Liver (tissue), 9 donors: ENCODE data around the gene RGS7. TPM values are rescaled to one million over a fixed set of nuclear protein-coding genes. Genes with fewer than 3 reads are reported as not detected.

ENCODE experiments used
- DNase-seq: peaks from one replicate; pipeline ENCODE4 v3.0.0-alpha.2; 2017; ENCODE audit warnings: low spot score
- H3K27ac ChIP-seq, 2 donors: one replicate each; pipeline ENCODE4 v1.7.0; 2013; ENCODE audit warnings: inconsistent platforms in 2 of 2, low read length in 2 of 2, control low read depth in 1 of 2, low read depth in 1 of 2, mild to moderate bottlenecking in 1 of 2
- H3K27me3 ChIP-seq, 4 donors: one replicate each; pipeline versions ENCODE4 v1.6.1 to v1.7.0; 2013; ENCODE audit warnings: low read length in 3 of 4, inconsistent platforms in 1 of 4, mild to moderate bottlenecking in 1 of 4, moderate library complexity in 1 of 4; ENCODE audit not compliant: control insufficient read depth in 4 of 4, insufficient read depth in 4 of 4
- H3K36me3 ChIP-seq, 4 donors: one replicate each; pipeline versions ENCODE4 v1.6.1 to v1.7.0; 2013; ENCODE audit warnings: low read length in 3 of 4, mild to moderate bottlenecking in 3 of 4, low read depth in 1 of 4, moderate library complexity in 1 of 4; ENCODE audit not compliant: control insufficient read depth in 4 of 4, insufficient read depth in 3 of 4
- H3K4me1 ChIP-seq, 4 donors: one replicate each; pipeline versions ENCODE4 v1.6.1 to v1.7.0; 2013; ENCODE audit warnings: low read length in 3 of 4, mild to moderate bottlenecking in 3 of 4, moderate library complexity in 1 of 4; ENCODE audit not compliant: control insufficient read depth in 4 of 4, insufficient read depth in 4 of 4
- H3K4me3 ChIP-seq, 3 donors: one replicate each; pipeline versions ENCODE4 v1.6.1 to v1.7.0; 2013; ENCODE audit warnings: low read length in 3 of 3, control low read depth in 1 of 3, low read depth in 1 of 3, mild to moderate bottlenecking in 1 of 3
- H3K9ac ChIP-seq, 2 donors: one replicate each; pipeline ENCODE4 v1.7.0; 2013; ENCODE audit warnings: low read length in 2 of 2, mild to moderate bottlenecking in 2 of 2, moderate library complexity in 2 of 2, control low read depth in 1 of 2, low read depth in 1 of 2
- H3K9me3 ChIP-seq, 4 donors: one replicate each; pipeline versions ENCODE4 v1.6.1 to v1.7.0; 2013; ENCODE audit warnings: low read length in 3 of 4; ENCODE audit not compliant: control insufficient read depth in 4 of 4
- EGR1 ChIP-seq, 2 donors: IDR thresholded peaks; 2 replicates each; pipeline ENCODE4 v1.6.1; 2016 to 2018; ENCODE audit warnings: antibody characterized with exemption in 2 of 2, low read depth in 2 of 2
- FOXA1 ChIP-seq: IDR thresholded peaks from 2 replicates; pipeline ENCODE4 v1.6.1; 2016; ENCODE audit warnings: antibody characterized with exemption
- GABPA ChIP-seq, 2 donors: IDR thresholded peaks in 1 of 2; conservative IDR thresholded peaks in 1 of 2; 2 replicates each; pipeline ENCODE4 v1.6.1; 2016; ENCODE audit warnings: antibody characterized with exemption in 2 of 2, mild to moderate bottlenecking in 1 of 2, moderate library complexity in 1 of 2
- HNF4A ChIP-seq, 2 donors: conservative IDR thresholded peaks; 2 replicates each; pipeline ENCODE4 v1.6.1; 2016; ENCODE audit warnings: antibody characterized with exemption in 2 of 2, mild to moderate bottlenecking in 2 of 2
- HNF4G ChIP-seq: IDR thresholded peaks from 2 replicates; pipeline ENCODE4 v1.6.1; 2016; ENCODE audit warnings: antibody characterized with exemption
- JUND ChIP-seq, 2 donors: IDR thresholded peaks; 2 replicates each; pipeline ENCODE4 v1.6.1; 2016; ENCODE audit warnings: antibody characterized with exemption in 2 of 2
- NR2F2 ChIP-seq: IDR thresholded peaks from 2 replicates; pipeline ENCODE4 v1.6.1; 2016; ENCODE audit warnings: antibody characterized with exemption
- RAD21 ChIP-seq, 2 donors: IDR thresholded peaks; 2 replicates each; pipeline ENCODE4 v1.6.1; 2016; ENCODE audit warnings: antibody characterized with exemption in 2 of 2, mild to moderate bottlenecking in 2 of 2
- RXRA ChIP-seq, 2 donors: IDR thresholded peaks; 2 replicates each; pipeline ENCODE4 v1.6.1; 2017 to 2018; ENCODE audit warnings: antibody characterized with exemption in 2 of 2, mild to moderate bottlenecking in 1 of 2
- SP1 ChIP-seq: IDR thresholded peaks from 2 replicates; pipeline ENCODE4 v1.6.1; 2018; ENCODE audit warnings: antibody characterized with exemption, mild to moderate bottlenecking
- TAF1 ChIP-seq: conservative IDR thresholded peaks from 2 replicates; pipeline ENCODE4 v1.6.1; 2016; ENCODE audit warnings: antibody characterized with exemption, mild to moderate bottlenecking
- YY1 ChIP-seq: IDR thresholded peaks from 2 replicates; pipeline ENCODE4 v1.6.1; 2016; ENCODE audit warnings: antibody characterized with exemption, mild to moderate bottlenecking
- WGBS: extraction: QIAGEN DNeasy Blood & Tissue Kit; methylation state at CpG from one replicate; pipeline ENCODE4 v1.1.7; 2013; 5-methylcytosine and 5-hydroxymethylcytosine counted together
- polyA plus RNA-seq, 2 donors: library from polyadenylated mRNA; stranded (reverse) in 1 of 2; unstranded in 1 of 2; fragments of 200-250 nt in 1 of 2; fragments of >200 nt in 1 of 2; fragmentation: Nextera tagmentation in 1 of 2; extraction: Ambion mirVana in 1 of 2; gene quantifications; one replicate each; pipeline versions ENCODE4 v1.2.1 to v1.2.3, GENCODE V29; 2013 to 2015
- total RNA-seq, 2 donors: library from RNA; depleted of rRNA; stranded (reverse); fragments of >200 nt; gene quantifications; one replicate each; pipeline ENCODE4 v1.2.3, GENCODE V29; 2014
- TF ChIP-seq, protein P1 (sequence below): fragments of 150-350 bp; IDR thresholded peaks from 2 replicates; pipeline ENCODE4 v1.5.1; 2017; ENCODE audit warnings: improper control_type of control experiment, low read depth, low read length; ENCODE audit not compliant: missing input control
- TF ChIP-seq, protein P2 (sequence below): IDR thresholded peaks from 2 replicates; pipeline ENCODE4 v1.6.1; 2016; ENCODE audit warnings: antibody characterized with exemption
- TF ChIP-seq, protein P3 (sequence below): IDR thresholded peaks from 2 replicates; pipeline ENCODE4 v1.6.1; 2016; ENCODE audit warnings: antibody characterized with exemption
- TF ChIP-seq, protein P4 (sequence below): IDR thresholded peaks from 2 replicates; pipeline ENCODE4 v1.6.1; 2016; ENCODE audit warnings: antibody characterized with exemption, mild to moderate bottlenecking
- TF ChIP-seq, protein P5 (sequence below): IDR thresholded peaks from 2 replicates; pipeline ENCODE4 v1.6.1; 2016; ENCODE audit warnings: antibody characterized with exemption
- donor health status: healthy.
- donor health status: healthy.
- donor health status: healthy.
- donor health status: healthy.
- donor health status: healthy.

The RGS7 gene
- total and polyA plus RNA-seq, 4 donors = 0.05 to 0.18 TPM; not detected in 2

DNA sequence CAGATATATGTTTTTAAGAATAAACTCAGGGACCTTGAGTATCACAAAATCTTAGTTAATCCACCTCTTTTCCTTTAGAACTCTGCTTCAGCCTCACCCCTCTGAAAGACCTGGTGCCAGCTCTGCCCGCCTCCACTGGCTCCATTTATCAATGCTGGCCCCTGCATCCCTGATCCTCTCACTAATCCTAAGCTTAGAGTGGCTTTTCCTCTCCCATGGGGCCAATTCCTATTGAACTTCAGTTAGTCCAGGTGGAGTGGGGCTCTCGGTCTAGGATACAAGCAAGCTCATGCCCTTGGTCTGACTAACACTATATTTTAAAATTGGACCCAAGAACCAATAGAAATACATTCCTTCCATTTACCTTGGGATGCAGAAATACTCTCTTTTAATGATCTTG, 87.0 kb downstream of the RGS7 start (continued):
- TF ChIP-seq RXRA (IDR thresholded peaks at IDR 0.05) (no peak), EGR1 (IDR thresholded peaks at IDR 0.05; ENCODE audit: low read depth in 2 of 2) (no peak), HNF4G (no peak)

DNA sequence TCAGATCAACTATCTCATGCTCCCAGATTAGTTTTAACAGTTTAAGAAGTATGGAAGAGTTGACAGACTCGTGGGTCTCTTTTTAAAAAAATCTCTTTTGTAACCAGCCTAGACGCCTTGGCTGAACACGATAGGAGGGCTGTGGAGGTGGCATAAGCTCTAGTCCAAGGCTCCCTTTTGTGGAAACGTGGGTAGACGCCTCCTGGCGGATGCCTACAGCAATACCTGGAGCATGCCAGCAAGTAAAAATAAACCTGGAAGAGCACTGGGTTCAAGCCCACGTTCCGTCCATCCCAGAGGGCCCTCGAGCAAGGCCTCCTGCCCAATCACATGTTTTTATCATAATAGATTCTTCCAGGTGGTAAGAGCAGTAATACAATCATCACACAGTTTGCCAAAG, 87.9 kb downstream of the RGS7 start:
- WGBS = 47% methylated on average over 9 of the region's 9 CpGs
- Histone ChIP-seq H3K27ac (no peak overlapping the region), H3K36me3 (no peaks in the 10 kb centered on the region), H3K9me3 (peaks cover 0 to 6% (median 1%) of the 10 kb centered on the region in 4 donors), H3K4me1 (no peaks in the 10 kb centered on the region), H3K9ac (no peak overlapping the region), H3K4me3 (no peak overlapping the region), H3K27me3 (no peaks in the 10 kb centered on the region)
- TF ChIP-seq RAD21 (IDR thresholded peaks at IDR 0.05) = peak; percentile 46 to 49
- no peak for TF ChIP-seq EGR1 (IDR thresholded peaks at IDR 0.05; ENCODE audit: low read depth in 2 of 2)
- TF ChIP-seq, protein P1, sequence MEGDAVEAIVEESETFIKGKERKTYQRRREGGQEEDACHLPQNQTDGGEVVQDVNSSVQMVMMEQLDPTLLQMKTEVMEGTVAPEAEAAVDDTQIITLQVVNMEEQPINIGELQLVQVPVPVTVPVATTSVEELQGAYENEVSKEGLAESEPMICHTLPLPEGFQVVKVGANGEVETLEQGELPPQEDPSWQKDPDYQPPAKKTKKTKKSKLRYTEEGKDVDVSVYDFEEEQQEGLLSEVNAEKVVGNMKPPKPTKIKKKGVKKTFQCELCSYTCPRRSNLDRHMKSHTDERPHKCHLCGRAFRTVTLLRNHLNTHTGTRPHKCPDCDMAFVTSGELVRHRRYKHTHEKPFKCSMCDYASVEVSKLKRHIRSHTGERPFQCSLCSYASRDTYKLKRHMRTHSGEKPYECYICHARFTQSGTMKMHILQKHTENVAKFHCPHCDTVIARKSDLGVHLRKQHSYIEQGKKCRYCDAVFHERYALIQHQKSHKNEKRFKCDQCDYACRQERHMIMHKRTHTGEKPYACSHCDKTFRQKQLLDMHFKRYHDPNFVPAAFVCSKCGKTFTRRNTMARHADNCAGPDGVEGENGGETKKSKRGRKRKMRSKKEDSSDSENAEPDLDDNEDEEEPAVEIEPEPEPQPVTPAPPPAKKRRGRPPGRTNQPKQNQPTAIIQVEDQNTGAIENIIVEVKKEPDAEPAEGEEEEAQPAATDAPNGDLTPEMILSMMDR = peak; percentile 28
- no peak for TF ChIP-seq SP1
- no peak for DNase-seq

DNA sequence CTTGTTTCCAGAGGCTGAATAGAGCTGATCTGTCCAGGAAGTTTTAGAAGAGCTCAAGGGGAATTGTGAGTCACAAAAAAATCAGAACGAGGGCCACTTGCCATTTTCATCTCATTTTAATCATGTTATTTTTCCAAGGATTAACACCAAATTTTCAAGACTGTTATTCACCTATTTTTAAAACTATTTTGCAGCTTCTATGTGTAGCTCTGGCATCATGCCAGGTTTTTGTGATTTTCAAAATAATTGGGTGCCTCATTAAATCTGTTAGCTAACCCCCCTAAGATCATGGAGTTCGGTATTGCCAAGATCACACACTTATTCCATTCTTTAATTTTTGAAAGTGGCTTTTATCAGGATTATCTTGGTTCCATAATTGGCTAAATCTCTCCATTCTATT, 90.9 kb downstream of the RGS7 start:
- Histone ChIP-seq H3K4me1 (no peaks in the 10 kb centered on the region), H3K4me3 (no peak overlapping the region), H3K36me3 (no peaks in the 10 kb centered on the region), H3K27me3 (no peaks in the 10 kb centered on the region), H3K9me3 (no peaks in the 10 kb centered on the region), H3K9ac (no peak overlapping the region), H3K27ac (no peak overlapping the region)
- TF ChIP-seq HNF4A (conservative IDR thresholded peaks at IDR 0.05) (no peak), RXRA (IDR thresholded peaks at IDR 0.05) (no peak), TAF1 (no peak), YY1 (no peak), EGR1 (IDR thresholded peaks at IDR 0.05; ENCODE audit: low read depth in 2 of 2) (no peak), SP1 (no peak), JUND (IDR thresholded peaks at IDR 0.05) (no peak), NR2F2 (no peak), HNF4G (no peak), RAD21 (IDR thresholded peaks at IDR 0.05) (no peak), GABPA (IDR thresholded peaks at IDR 0.05 in 1 of 2, conservative IDR thresholded peaks at IDR 0.05 in 1 of 2) (no peak), FOXA1 (no peak)
- TF ChIP-seq, protein P2, sequence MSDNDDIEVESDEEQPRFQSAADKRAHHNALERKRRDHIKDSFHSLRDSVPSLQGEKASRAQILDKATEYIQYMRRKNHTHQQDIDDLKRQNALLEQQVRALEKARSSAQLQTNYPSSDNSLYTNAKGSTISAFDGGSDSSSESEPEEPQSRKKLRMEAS = no peak
- TF ChIP-seq, protein P3, sequence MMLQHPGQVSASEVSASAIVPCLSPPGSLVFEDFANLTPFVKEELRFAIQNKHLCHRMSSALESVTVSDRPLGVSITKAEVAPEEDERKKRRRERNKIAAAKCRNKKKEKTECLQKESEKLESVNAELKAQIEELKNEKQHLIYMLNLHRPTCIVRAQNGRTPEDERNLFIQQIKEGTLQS = no peak
- TF ChIP-seq, protein P4, sequence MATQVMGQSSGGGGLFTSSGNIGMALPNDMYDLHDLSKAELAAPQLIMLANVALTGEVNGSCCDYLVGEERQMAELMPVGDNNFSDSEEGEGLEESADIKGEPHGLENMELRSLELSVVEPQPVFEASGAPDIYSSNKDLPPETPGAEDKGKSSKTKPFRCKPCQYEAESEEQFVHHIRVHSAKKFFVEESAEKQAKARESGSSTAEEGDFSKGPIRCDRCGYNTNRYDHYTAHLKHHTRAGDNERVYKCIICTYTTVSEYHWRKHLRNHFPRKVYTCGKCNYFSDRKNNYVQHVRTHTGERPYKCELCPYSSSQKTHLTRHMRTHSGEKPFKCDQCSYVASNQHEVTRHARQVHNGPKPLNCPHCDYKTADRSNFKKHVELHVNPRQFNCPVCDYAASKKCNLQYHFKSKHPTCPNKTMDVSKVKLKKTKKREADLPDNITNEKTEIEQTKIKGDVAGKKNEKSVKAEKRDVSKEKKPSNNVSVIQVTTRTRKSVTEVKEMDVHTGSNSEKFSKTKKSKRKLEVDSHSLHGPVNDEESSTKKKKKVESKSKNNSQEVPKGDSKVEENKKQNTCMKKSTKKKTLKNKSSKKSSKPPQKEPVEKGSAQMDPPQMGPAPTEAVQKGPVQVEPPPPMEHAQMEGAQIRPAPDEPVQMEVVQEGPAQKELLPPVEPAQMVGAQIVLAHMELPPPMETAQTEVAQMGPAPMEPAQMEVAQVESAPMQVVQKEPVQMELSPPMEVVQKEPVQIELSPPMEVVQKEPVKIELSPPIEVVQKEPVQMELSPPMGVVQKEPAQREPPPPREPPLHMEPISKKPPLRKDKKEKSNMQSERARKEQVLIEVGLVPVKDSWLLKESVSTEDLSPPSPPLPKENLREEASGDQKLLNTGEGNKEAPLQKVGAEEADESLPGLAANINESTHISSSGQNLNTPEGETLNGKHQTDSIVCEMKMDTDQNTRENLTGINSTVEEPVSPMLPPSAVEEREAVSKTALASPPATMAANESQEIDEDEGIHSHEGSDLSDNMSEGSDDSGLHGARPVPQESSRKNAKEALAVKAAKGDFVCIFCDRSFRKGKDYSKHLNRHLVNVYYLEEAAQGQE = no peak
- TF ChIP-seq, protein P1 = no peak
- TF ChIP-seq, protein P5, sequence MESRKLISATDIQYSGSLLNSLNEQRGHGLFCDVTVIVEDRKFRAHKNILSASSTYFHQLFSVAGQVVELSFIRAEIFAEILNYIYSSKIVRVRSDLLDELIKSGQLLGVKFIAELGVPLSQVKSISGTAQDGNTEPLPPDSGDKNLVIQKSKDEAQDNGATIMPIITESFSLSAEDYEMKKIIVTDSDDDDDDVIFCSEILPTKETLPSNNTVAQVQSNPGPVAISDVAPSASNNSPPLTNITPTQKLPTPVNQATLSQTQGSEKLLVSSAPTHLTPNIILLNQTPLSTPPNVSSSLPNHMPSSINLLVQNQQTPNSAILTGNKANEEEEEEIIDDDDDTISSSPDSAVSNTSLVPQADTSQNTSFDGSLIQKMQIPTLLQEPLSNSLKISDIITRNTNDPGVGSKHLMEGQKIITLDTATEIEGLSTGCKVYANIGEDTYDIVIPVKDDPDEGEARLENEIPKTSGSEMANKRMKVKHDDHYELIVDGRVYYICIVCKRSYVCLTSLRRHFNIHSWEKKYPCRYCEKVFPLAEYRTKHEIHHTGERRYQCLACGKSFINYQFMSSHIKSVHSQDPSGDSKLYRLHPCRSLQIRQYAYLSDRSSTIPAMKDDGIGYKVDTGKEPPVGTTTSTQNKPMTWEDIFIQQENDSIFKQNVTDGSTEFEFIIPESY = no peak
- 59% methylated on average over 2 of the region's 2 CpGs for WGBS
- no peak for DNase-seq
